ENCODE results near the gene PRSS12.

The PRSS12 gene

DNA sequence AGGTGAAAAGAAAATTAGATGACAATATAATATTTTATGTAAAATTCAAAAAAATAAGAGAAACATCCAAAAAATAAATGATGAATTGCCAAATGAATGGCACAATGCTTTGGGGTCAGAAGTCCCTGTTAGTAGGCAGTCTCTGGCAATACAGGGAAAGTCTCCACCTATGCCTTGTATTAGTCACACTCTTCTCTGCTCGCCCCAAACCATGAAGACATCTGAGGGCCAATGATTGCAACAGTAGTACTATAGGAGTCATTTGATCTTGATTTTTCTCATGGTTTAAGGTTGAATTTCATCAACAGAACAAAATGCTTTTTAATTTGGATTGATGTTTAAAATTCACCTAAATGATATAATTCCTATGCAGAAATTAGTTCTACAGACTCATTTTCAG lies 3.9 kb upstream of the PRSS12 start:
- DNase-seq: no peak

DNA sequence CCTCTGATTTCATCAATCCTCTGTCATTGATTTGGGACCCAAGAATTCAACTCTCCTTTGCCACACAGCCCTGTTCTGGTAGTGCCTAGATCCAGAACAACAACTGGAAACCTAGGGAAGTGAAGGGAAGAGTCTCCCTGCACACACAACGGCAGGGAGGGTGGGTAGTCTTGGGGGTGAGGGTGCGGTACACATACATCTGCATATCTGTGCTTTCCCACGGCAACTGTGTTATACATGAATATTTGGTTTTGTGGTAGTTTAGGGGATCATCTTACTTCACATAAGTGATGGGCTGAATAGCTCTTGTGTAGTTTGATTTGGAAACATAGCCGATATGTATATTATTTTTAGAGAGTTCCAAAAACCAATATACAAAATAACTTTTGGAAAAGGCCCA lies 3.3 kb upstream of the PRSS12 start:
- no peak for DNase-seq

DNA sequence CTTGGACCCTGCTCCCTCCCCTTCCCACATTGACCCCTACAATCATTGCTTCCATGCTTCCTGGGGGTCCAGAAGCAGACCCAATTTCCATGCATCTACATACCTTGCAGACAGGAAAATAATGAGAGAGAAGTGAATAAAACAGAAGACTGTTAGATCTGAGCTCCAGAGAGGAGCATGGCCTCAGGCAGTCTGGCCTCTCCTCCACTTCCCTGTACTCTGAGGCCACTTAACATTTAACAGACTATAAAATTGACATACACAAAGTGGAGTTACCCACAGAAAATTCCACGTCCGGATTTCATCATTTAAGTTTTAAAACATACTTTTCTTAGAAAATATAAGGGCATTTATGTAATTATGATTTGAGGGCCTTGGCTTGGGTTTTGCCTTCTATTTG lies 2.1 kb upstream of the PRSS12 start:
- no peak for DNase-seq

DNA sequence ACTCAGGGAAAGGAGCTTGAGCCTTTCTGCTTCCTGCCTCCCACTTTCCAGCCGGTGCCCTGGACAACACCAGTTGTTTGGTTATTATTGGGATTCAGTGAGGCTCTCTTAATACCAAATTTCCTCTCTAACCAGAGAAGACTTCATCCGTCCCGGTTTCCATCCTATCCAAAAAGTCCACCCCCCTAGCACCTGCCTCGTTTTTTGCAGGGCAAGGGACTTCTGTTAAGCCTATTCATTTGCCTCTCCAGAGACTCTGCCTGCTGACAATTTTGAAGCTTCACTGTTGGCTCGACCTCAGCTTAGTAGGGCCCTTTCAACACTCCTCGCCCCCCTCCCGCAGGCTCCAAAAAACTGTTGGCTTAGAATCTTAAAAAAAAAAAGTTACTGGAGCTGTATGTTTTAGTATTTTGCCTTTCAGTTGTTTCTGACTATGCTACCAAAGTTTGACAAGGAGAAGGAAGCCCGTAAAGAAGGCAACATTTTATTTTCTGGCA lies 779 bp upstream of the PRSS12 start:
- no peak for DNase-seq

DNA sequence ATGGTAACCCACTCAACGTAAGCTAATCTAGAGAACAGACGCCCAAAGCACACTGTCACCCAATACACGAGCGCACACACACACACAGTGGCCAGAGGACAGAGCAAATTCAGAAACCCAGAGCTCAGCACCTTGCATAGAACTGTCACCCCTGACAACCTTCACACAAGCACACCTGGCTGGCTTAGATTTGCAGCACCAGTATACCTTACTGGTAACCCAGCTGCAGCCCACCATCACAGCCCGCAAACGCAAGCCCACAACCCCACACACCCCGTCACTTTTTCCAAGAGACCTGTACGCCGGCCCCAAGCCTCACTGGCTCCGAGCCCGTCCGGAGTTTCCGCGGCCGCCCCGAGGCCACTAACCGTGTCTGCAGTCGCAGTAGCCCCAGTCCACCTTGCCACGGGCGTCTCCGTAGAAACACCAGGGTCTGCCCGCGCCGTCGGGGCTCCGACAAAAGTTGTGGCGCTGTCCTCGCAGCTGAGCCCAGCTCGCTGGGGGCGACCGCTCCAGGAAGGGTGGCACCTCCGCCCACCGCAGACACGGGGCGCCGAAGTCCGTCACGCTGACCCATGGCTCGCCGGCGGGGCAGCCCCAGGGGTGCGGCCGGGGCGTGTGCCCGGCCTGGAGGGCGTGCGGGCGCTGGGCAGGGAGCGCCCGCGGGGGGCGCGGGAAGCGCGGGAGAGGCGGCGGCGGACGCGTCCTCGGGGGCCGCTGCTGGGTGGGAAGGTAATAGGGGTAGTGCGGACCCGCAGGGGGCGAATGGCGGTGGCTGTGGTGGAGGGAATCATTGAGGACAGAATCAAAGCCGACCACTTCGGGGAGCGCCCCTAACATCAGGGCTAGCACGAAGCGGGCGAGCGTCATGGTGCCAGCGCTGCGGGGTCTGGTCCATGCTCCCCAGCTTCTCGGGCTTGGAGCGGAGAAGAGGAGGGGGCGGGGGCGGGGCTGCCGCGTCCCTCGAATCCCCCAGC lies 664 bp downstream of the PRSS12 start:
- no peak for DNase-seq

DNA sequence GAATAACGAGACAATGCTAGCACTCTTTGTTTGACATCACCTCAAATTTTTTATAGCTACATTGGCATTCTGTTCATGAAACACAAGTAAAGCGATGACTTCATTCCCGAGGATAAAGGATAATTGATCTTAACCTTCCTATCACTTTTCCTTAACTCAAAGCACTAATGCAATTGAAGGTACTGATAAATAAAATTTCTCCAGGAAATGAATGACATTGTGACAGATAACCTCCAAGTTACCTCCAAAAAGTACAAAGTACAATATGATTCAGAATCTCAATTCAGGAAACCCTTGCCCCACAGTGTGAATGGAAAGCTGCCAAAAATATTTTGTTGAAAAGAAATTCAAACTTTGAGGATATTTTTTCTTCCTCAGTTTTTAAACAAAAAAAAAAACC lies 1.8 kb downstream of the PRSS12 start:
- DNase-seq: no peak

DNA sequence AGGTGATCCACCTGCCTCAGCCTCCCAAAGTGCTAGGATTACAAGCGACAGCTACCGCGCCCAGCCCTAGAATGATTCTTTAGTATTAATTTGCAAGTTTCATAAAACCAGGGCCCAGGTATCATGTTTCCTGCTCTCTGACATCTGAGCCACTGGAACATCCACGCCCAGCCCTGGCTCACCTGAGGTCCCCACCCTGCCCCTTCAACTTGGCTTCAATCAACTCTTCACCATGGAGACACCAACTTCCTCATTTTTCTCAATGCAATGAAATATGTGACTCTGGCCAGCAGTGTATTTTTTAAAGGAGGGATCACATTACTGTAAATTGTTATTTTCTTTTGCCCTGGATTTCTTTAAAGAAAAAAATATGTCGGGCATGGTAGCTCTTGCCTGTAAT lies 3.9 kb downstream of the PRSS12 start:
- no peak for DNase-seq

DNA sequence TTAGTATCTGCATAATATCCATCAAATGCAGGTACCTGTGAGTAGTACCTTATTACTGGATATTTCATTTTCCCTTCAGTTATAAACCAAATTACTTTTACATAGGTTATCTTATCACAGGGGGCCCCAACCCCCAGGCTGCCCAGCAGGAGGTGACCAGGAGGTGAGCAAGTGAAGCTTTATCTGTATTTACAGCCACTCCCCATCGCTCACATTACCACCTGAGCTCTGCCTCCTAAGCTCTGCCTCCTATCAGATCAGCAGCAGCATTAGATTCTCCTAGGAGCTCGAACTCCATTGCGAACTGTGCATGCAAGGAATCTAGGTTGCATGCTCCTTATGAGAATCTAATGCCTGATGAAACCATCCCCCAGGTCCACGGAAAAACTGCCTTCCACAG lies 6.3 kb downstream of the PRSS12 start:
- DNase-seq: no peak

DNA sequence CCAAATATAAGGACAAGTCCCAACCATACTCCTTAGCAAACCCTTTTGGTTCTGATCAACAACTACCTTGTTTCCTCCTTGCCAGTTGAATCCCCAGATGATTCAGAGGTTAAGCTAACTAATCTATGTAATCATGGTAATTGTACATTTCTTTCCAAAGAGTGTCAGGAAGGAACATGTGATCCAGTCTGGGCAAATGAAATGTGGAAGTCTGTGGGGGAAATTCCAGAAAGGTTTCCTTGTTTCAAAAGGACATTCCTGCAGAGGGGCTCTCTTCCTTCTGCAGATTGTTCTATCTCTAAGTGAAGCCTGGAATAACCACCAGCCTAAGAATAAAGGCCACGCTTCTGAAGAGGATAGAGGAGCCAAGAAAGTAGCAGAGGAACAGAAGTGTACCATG lies 7.0 kb downstream of the PRSS12 start:
- no peak for DNase-seq

DNA sequence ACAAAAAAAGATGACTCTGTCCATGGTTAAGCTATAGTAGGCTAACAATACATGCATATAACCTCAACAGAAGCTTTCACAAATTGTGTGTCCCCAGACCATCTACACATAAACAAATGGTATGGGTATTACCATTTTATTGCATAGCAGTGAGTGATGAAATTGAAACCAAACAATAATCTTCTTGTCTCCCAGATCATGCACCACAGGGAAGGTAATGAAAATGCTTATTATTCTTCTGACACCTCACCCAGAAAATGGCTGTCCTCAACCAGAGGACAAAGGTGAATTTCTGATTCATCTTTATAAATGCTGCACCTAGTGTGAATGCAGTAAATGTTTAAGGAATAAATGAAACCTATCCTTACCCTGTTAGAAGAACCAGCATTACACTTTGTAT lies 8.0 kb downstream of the PRSS12 start:
- no peak for DNase-seq

DNA sequence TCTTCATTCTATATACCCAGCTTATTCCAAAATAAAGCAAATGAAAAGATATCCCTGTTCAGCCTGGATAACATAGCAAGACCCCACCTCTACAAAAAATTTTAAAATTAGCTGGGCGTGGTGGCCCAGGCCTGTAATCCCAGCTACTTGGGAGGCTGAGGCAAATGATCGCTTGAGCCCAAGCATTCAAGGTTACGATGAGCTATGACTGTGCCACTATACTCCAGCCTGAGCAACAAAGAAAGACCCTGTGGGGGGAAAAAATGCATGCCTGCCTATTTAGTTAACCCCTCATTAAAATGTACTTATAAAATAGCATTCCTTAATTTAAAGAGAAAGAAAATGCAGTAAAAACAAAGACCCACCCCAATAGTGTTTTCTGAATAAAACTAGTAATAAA lies 9.3 kb downstream of the PRSS12 start:
- no peak for DNase-seq

DNA sequence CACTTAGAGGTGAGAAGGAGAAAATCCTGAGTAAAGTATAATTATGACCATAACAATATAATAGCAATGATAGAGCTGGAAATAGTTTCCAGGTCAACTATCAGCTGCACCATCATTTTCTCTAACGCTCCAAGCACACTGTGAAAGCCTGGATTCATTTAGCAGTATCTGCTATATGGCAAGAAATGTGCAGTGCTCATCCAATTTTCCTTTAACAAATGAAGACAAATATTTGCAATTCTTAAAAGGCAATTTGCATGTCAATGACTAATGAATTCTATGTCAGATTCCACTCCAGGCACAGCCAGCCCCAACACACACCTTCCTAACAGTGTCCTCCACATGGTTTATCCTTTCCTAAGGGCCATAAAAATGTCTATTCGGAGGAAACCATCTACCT lies 12.7 kb downstream of the PRSS12 start:
- DNase-seq: no peak

DNA sequence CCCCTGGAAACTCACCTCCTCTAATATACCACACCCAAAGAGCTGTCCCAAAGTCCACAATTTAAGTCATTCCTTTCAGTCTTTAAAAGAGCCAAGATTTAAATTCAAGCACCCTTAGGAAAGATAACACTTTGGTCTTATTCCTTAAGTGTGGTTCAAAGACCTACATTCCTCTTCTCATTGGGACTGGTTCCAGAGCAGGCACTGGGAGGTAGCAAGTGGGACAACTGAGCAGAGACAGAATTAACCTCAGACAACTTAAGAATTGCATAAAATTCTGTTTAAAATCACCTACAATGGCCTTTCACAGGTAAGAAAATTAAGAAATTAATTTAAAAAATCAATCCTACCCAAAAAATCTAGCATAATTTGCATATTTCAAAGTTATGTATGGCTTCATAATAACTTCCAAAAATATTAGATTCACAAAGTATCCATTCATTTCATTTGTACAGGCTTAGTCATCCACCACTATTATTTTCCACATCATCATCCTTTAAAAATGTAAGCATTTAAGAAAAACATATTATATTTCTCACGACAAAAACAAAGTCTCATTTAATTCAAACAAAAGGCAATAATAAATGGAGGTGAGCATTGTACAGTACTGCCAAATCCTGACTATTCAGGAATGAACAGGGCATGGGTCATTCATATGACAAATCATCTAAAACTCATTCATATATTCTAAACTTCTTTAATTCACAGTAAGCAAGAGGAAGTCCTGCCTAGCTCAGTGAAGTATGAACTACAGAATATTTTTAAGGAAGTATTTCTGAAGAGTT lies 13.6 kb downstream of the PRSS12 start:
- DNase-seq: no peak

DNA sequence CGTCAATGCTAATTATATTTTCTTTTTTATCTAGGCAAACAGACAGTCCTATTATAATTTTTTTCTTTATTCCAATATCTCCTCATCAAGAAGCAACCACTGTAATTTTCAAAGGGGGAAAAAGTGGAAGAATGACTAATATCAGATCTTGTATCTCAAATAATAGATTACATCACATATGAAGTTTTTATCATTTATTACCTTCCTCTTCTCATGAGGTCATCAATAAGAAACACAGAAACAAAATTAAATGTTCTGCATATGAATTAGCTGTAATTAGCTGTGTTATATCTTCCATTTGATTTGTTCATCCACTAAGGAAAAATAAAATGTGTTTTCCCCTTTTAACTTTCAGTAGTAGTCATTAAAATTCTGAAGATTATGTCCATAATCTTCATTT lies 14.3 kb downstream of the PRSS12 start:
- DNase-seq: no peak

DNA sequence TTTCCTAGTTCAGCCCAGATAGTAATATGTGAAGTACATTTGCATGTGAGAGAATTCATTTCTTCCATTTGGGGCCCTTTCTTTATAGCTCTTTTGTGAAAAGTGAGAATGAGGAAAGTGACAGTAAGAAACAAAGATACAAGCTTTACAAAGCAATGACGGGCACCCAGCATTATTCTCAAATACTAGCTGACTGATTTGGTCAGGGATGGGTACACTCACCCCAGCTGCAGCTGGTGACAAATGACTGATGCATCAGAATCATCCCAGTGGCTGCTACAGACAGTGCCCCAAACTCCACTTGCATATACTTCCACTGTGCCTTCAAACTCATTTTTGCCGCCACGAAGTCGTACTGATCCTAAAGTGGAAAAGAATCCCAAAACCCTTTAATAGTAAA lies 14.8 kb downstream of the PRSS12 start:
- no peak for DNase-seq

DNA sequence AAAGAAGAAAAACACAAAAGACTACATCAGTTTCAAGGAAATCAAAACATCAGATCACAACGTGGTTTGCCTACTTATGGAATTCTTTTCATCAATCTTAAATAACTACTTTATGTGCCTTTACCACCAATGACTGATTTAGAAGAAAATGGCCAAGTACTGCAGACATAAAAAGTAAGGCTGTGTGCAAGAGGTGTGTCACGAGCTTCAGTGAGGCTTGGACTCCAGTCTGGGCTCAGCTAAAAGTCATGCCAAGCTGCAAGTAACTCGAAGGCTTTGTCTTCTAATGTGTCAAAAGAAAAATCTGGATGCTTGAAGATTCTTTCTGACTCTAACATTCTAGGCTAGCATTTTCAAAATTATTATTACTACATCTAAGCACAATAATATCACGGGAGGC lies 17.0 kb downstream of the PRSS12 start:
- DNase-seq: no peak

DNA sequence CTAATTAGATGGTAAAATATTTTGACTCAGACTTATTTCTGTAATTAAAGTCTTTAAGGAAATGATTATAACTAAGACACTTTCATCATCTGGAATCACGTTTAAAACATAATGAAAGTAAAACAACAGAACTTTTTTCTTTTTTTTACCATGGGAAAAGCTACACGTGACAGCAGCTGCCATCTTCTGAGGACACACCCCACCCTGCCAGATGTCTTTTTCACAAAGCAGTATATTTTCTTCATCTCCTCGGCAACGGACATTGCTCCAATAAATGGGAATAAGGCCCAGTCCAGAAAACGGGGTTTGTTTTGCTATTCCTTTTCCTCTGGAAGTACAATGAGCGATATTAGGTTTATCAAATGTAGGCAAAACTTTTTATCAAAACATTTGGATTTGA lies 17.5 kb downstream of the PRSS12 start:
- no peak for DNase-seq

DNA sequence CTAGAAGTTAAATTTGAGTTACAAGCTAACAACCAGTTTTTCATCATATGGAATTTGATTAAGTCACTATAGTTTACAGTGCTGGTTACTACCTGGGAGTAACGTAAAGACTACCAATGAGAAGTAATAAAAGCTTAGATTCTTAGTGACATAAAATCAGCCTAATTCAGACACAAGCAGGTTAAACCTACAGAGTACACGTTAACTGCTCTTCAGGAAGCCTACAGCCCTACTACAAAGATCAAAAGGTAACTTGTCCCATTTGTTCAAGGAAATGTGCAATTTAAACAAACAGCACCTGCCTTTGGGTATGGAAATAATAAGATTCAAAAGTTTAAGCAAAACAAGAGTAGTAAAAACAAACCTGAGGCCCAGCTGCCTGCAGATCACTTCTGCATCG lies 21.5 kb downstream of the PRSS12 start:
- DNase-seq: no peak

DNA sequence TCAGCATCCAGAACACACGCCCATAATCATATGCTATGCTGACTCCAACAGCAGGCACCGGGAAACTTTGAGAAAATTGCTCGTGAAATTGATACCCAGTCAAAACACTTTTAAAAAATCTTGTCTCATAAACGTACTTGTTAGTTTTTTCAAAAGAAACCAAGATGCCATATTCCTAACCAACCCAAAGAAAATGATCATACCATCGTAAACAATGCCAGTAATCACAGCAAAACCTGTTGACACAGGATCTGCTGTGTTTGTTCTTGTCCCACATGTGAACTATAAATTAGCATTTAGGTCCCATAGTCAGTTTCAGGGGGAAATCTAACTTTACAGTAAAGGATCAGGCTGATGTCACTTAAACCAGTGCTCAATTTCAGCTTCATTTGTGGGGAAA lies 23.0 kb downstream of the PRSS12 start:
- no peak for DNase-seq

DNA sequence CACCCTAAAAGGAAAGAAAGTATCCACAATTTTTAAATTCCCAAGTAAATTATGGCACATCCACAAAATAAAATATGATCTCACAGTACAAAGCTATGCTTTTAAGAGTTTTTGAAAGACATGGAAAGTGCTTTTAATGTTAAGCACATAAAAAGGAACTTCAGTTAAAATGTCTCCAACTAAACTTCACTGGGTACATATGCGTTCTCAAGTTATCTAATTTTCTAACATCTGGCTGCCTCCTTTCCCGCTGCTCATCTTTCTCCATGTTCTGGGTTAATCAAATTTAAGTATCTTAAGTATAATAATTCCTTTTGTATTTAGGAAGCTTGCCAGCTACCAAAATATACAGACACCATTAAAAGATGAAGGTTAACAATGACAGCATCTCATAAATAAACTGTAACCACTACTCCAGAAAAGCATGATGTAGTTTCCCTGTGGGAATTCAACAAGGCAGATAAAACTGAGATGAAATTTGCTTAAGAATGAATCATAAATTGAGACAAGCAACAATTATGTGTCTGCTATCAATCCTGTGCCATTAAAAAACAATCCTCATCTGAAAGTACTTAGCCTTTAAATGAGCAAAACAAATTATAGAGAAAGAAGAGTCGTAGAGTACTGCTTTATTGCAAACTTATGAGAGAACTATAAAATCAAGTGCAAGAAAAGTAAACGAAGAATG lies 25.1 kb downstream of the PRSS12 start:
- DNase-seq: no peak

DNA sequence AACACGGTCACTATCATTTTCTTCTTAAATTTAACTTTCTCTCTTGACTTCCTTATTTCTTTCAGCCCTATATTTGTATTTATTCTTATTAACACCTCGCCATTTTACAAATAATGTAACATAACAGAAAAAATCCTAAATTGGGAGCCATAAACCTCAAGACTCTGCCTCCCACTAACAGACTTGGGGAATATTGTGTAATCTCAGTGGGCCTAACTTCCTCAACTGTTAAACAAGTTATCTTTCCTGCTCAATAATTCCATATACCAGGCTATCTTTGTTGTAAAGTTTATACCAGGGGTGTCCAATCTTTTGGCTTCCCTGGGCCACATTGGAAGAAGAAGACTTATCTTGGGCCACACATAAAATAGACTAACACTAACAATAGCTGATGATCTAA lies 26.2 kb downstream of the PRSS12 start:
- DNase-seq: no peak

DNA sequence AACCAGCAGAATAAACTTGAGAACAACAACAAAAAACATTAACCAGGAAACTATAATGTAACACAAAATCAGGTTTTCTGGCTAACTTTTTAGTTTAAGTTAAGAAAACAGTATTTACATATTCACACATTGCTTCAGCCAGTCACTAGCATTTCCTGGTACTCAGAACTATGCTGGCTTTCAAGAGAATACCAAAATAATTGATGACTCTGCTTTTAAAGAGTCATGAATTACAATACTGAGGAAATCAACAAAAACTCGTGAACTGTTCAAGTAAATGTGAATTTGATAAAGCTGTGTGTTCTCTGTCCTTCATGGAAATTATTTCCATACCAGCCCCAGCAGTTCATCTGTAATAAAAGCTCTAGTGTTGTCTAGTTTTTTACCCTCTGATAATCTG lies 27.4 kb downstream of the PRSS12 start:
- DNase-seq: no peak

DNA sequence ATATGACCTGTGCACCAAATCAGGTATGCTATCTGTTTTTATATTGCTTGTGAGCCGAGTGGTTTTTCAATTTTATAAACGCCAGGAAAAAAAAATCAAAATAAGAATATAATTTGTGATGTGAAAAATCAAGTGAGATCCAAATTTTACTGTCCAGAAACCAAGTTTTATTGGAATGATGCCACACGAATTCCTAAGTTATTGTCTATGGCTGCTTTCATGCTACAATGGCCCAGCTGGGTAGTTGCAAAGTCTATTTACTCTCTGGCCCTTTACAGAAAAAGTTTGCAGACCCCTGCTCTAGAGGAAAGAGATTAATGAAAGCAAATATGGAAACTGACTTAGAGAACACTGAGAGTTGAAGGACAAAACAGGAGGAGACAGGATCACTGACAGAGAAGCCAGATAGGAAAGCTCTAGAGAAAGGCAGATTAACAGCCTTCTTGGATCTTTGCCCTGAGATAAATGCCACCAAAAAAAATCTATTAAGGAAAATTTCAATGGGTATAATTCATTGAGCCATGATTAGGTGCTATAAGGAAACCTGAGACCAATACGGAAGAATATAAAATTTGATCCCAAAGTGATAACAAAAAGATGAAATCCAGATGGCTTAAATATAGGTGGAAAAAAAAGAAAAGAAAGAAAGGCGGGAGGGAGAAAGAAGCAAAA lies 29.8 kb downstream of the PRSS12 start:
- DNase-seq: no peak

Data from NCI-H1048 (cell line).